ENCODE data around the gene SLC4A9.
A peak's percentile ranks its signal among the peaks of the same experiment; 100 is the strongest.

The SLC4A9 gene

DNA sequence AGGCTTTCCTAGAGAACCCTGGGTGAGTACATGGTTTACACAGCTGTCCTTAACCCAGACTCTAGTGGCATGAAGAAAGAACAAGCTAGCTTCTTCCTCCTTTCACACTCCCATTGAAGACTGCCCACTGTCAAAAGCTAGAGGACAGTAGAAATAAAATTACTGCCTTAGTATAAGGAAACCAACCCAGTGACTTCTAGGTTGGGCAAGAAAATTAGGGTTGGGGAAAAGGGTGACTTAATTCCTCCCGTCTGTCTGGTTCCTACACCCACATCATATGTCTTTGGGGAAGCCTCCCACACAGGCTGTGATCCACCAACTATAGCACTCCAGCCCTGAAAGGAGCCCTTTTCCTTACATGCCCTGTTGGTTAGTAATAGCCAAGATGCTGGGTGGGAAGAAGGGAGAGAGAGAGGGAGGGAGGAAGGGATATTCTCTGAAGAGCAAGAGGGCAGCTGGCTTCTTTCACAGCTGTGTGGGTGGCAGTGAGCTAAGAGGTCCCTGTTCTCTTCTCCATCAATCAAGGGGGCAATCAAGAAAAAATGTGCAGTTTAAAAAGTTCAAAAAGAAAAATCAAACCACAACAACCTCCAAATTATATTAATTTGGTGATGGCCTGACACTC lies 35.3 kb upstream of the SLC4A9 start:
- TF ChIP-seq ISL1 (CRISPR knock-in tag; IDR thresholded peaks at IDR 0.05) (0 out of 2 replicates have a peak, but pooled peaks have one; percentile 14), BACH2 (CRISPR knock-in tag; IDR thresholded peaks at IDR 0.05; ENCODE audit: borderline replicate concordance) (no peak)
- peak; percentile 20 for ATAC-seq

DNA sequence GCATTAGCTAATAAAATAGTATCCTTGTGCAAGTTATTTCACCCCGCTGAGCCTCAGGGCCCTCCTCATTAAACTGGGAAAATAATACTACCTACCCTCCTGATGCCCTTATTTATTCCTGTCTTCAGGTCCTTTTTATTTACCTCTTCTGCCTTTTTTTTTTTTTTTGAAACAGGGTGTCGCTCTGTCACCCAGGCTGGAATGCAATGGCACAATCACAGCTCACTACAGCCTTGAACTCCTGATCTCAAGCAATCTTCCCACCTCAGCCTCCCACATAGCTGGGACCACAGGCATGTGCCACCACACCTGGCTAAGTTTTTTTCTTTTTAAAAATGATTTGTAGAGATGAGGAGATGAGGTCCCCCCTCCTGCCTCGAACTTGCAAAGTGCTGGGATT lies 34.5 kb upstream of the SLC4A9 start:
- no peak for ATAC-seq
- no peak for TF ChIP-seq ISL1 (CRISPR knock-in tag; IDR thresholded peaks at IDR 0.05)
- TF ChIP-seq ZNF565 (CRISPR knock-in tag; conservative IDR thresholded peaks at IDR 0.05; ENCODE audit: low read depth), result no peak
- no peak for TF ChIP-seq TOX (CRISPR knock-in tag; IDR thresholded peaks at IDR 0.05; ENCODE audit: borderline replicate concordance)
- no peak for TF ChIP-seq SNAI2 (CRISPR knock-in tag; IDR thresholded peaks at IDR 0.05)
- TF ChIP-seq, protein P1, sequence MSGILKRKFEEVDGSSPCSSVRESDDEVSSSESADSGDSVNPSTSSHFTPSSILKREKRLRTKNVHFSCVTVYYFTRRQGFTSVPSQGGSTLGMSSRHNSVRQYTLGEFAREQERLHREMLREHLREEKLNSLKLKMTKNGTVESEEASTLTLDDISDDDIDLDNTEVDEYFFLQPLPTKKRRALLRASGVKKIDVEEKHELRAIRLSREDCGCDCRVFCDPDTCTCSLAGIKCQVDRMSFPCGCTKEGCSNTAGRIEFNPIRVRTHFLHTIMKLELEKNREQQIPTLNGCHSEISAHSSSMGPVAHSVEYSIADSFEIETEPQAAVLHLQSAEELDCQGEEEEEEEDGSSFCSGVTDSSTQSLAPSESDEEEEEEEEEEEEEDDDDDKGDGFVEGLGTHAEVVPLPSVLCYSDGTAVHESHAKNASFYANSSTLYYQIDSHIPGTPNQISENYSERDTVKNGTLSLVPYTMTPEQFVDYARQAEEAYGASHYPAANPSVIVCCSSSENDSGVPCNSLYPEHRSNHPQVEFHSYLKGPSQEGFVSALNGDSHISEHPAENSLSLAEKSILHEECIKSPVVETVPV (CRISPR knock-in tag; IDR thresholded peaks at IDR 0.05), result no peak
- no peak for TF ChIP-seq ZNF8 (CRISPR knock-in tag; IDR thresholded peaks at IDR 0.05)
- TF ChIP-seq CSDC2 (CRISPR knock-in tag; IDR thresholded peaks at IDR 0.05), result no peak
- TF ChIP-seq, protein P2, sequence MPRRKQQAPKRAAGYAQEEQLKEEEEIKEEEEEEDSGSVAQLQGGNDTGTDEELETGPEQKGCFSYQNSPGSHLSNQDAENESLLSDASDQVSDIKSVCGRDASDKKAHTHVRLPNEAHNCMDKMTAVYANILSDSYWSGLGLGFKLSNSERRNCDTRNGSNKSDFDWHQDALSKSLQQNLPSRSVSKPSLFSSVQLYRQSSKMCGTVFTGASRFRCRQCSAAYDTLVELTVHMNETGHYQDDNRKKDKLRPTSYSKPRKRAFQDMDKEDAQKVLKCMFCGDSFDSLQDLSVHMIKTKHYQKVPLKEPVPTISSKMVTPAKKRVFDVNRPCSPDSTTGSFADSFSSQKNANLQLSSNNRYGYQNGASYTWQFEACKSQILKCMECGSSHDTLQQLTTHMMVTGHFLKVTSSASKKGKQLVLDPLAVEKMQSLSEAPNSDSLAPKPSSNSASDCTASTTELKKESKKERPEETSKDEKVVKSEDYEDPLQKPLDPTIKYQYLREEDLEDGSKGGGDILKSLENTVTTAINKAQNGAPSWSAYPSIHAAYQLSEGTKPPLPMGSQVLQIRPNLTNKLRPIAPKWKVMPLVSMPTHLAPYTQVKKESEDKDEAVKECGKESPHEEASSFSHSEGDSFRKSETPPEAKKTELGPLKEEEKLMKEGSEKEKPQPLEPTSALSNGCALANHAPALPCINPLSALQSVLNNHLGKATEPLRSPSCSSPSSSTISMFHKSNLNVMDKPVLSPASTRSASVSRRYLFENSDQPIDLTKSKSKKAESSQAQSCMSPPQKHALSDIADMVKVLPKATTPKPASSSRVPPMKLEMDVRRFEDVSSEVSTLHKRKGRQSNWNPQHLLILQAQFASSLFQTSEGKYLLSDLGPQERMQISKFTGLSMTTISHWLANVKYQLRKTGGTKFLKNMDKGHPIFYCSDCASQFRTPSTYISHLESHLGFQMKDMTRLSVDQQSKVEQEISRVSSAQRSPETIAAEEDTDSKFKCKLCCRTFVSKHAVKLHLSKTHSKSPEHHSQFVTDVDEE (CRISPR knock-in tag; IDR thresholded peaks at IDR 0.05), result no peak
- no peak for TF ChIP-seq ZC3H10 (CRISPR knock-in tag; IDR thresholded peaks at IDR 0.05)
- TF ChIP-seq, protein P3, sequence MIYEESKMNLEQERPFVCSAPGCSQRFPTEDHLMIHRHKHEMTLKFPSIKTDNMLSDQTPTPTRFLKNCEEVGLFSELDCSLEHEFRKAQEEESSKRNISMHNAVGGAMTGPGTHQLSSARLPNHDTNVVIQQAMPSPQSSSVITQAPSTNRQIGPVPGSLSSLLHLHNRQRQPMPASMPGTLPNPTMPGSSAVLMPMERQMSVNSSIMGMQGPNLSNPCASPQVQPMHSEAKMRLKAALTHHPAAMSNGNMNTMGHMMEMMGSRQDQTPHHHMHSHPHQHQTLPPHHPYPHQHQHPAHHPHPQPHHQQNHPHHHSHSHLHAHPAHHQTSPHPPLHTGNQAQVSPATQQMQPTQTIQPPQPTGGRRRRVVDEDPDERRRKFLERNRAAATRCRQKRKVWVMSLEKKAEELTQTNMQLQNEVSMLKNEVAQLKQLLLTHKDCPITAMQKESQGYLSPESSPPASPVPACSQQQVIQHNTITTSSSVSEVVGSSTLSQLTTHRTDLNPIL (CRISPR knock-in tag; IDR thresholded peaks at IDR 0.05; ENCODE audit: low read depth), result no peak
- TF ChIP-seq OSR1 (CRISPR knock-in tag; IDR thresholded peaks at IDR 0.05), result no peak
- no peak for TF ChIP-seq ZFP3 (CRISPR knock-in tag; IDR thresholded peaks at IDR 0.05)
- no peak for TF ChIP-seq PPARA (CRISPR knock-in tag; IDR thresholded peaks at IDR 0.05; ENCODE audit: borderline replicate concordance)

DNA sequence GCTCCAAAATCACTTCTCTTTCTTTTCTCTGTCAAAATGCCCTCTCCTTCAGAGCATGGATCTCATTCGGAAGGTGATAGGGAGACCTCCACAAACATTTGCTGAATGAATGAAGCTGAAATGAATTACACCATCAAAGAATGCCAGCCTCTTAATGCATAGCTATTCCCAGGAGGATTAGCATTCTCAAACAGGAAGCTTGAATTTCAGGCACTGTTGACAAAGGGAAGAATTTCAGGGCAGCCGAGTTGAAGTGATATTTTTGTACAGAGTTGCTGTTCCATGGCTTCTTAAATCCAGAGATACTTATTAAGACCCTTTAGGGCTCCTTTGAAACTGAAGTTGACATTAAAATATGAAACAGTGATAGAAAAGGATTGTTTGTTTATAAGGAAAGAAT lies 32.4 kb upstream of the SLC4A9 start:
- no peak for TF ChIP-seq CSDC2 (CRISPR knock-in tag; IDR thresholded peaks at IDR 0.05)
- TF ChIP-seq, protein P4, sequence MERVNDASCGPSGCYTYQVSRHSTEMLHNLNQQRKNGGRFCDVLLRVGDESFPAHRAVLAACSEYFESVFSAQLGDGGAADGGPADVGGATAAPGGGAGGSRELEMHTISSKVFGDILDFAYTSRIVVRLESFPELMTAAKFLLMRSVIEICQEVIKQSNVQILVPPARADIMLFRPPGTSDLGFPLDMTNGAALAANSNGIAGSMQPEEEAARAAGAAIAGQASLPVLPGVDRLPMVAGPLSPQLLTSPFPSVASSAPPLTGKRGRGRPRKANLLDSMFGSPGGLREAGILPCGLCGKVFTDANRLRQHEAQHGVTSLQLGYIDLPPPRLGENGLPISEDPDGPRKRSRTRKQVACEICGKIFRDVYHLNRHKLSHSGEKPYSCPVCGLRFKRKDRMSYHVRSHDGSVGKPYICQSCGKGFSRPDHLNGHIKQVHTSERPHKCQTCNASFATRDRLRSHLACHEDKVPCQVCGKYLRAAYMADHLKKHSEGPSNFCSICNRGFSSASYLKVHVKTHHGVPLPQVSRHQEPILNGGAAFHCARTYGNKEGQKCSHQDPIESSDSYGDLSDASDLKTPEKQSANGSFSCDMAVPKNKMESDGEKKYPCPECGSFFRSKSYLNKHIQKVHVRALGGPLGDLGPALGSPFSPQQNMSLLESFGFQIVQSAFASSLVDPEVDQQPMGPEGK (CRISPR knock-in tag; IDR thresholded peaks at IDR 0.05; ENCODE audit: borderline replicate concordance), result no peak
- TF ChIP-seq ZFP30 (CRISPR knock-in tag; IDR thresholded peaks at IDR 0.05), result no peak
- no peak for TF ChIP-seq BACH2 (CRISPR knock-in tag; IDR thresholded peaks at IDR 0.05; ENCODE audit: borderline replicate concordance)
- TF ChIP-seq ZC3H10 (CRISPR knock-in tag; IDR thresholded peaks at IDR 0.05), result no peak
- no peak for TF ChIP-seq ZNF70 (CRISPR knock-in tag; IDR thresholded peaks at IDR 0.05)
- no peak for TF ChIP-seq GLIS3 (CRISPR knock-in tag; IDR thresholded peaks at IDR 0.05)
- no peak for TF ChIP-seq ISL1 (CRISPR knock-in tag; IDR thresholded peaks at IDR 0.05)
- TF ChIP-seq ZFP3 (CRISPR knock-in tag; IDR thresholded peaks at IDR 0.05), result no peak
- TF ChIP-seq ESRRG (CRISPR knock-in tag; IDR thresholded peaks at IDR 0.05), result no peak
- TF ChIP-seq ARNTL (CRISPR knock-in tag; IDR thresholded peaks at IDR 0.05; ENCODE audit: borderline replicate concordance, low read depth), result no peak
- TF ChIP-seq, protein P1 (CRISPR knock-in tag; IDR thresholded peaks at IDR 0.05), result no peak
- no peak for TF ChIP-seq OSR1 (CRISPR knock-in tag; IDR thresholded peaks at IDR 0.05)
- ATAC-seq, result no peak
